Measurements from ENCODE around the gene PPP2R2C.

The PPP2R2C gene

DNA sequence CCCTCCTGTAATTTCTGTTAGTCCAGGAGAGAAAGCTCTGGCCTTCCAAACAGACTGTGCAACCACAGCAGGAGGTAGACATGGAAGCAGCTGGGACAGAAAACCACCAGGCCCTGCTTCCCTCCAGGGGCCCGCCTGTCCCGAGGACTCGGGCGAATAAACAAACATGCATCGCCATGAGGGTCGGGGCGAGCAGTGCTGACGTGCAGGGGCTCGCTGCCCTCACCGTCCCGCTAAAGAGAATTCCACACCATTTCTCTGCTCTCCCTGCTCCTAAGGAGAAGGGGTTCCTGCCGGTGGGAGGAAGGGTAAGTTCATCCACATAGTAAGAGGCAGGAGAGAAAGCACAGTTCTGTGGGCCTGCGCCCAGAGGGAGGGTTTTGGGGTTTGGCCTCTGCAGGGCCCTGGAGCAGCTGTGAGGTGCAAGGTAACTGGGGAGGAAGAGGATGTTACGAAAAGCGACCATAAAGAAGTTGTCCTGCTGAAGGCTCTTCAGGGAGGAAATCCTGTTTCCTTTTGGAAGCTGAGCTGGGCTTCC lies 147.9 kb downstream of the PPP2R2C start:
- no peak overlapping the region for H3K4me3 ChIP-seq (ENCODE audit: low read length in 2 of 2)
- H2BK12ac ChIP-seq (ENCODE audit: low read length): peak overlapping the region; percentile 24
- no peak overlapping the region for H3K27ac ChIP-seq (replicated peaks; ENCODE audit: low read length)
- H2AK5ac ChIP-seq (ENCODE audit: low read depth, low read length): peak overlapping the region; percentile 20
- no peak overlapping the region for H3K9ac ChIP-seq (ENCODE audit: low read depth, low read length, poor library complexity)
- H3K27me3 ChIP-seq (ENCODE audit: control insufficient read depth in 3 of 3, insufficient read depth in 3 of 3, low read depth in 1 of 3, low read length in 3 of 3): peaks cover 0 to 25% (median 0%) of the 10 kb centered on the region in 3 experiments
- H3K79me1 ChIP-seq (ENCODE audit: low read depth, low read length): no peaks in the 10 kb centered on the region
- WGBS, 2 donors (ENCODE audit: extremely low coverage in 2 of 2, insufficient read length in 2 of 2, insufficient replicate concordance in 1 of 2): no CpG with 5 or more reads among the region's 15 CpGs
- H3K14ac ChIP-seq (ENCODE audit: low read length): no peak overlapping the region
- no peak for DNase-seq (ENCODE audit: low spot score)
- H3K4me2 ChIP-seq (ENCODE audit: insufficient read depth, low read length, poor library complexity, severe bottlenecking): no peak overlapping the region
- no peaks in the 10 kb centered on the region for H3K36me3 ChIP-seq (replicated peaks in 1 of 2; ENCODE audit: control insufficient read depth in 2 of 2, insufficient read depth in 2 of 2, low read length in 2 of 2)
- peak overlapping the region; percentile 63 for H2AFZ ChIP-seq (ENCODE audit: low read length)
- peak overlapping the region; percentile 72 for H3K18ac ChIP-seq (ENCODE audit: low read length)
- H2BK15ac ChIP-seq (ENCODE audit: low read length): no peak overlapping the region
- no peak overlapping the region for H4K8ac ChIP-seq (ENCODE audit: low read depth, low read length)
- H3K9me3 ChIP-seq (replicated peaks in 1 of 2; ENCODE audit: control insufficient read depth in 2 of 2, insufficient read depth in 1 of 2, low read depth in 1 of 2, low read length in 2 of 2): peaks cover 3% of the 10 kb centered on the region in 2 donors
- H2BK5ac ChIP-seq (ENCODE audit: low read length): no peak overlapping the region
- H3K4me1 ChIP-seq (ENCODE audit: control insufficient read depth in 2 of 2, insufficient read depth in 1 of 2, low read depth in 1 of 2, low read length in 2 of 2): peaks cover 11 to 14% of the 10 kb centered on the region in 2 donors
- no peak overlapping the region for H3K4ac ChIP-seq (ENCODE audit: low read length)
- H3K23ac ChIP-seq (ENCODE audit: low read depth, low read length, poor library complexity): peak overlapping the region; percentile 13
- H2BK120ac ChIP-seq (ENCODE audit: low read depth, low read length): no peak overlapping the region
- no peak overlapping the region for H4K91ac ChIP-seq (ENCODE audit: low read depth, low read length, poor library complexity)

DNA sequence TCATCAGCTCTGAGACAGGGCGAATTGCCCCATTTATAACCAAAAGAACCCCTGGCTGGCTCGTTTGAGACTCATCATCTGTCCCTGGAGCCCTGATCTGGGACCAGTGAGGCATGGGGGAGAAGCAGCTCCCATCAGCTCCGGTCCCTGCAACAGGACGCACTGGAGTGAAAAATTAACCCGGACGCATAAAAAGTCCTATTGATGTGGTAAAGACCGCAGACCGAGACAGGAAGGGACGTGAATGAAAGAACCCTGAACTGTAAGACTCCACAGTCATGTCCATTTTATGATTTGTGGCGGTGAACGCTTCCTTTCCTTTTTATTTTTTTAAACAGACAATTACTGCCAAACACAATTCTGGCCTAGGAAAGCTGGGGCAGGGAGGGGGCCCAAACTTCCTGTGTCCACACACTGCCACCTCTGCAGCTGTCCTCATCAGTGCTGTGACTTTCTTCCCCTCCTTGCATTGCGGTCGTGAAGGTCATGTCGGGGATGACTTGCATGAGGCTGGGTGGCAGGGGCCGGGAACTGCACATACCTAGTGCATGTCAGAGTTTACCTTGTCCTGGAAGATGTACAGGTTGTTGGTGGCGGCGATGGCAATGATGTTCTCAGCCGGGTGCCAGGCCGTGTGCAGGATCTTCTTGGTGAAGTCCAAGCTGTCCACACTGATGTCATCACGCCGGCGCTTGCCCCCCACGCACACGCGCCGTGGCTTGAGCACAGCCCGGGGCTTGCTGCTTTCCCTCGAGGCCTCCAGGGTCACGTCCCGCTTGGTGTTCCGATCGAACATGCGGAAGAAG lies 149.4 kb downstream of the PPP2R2C start:
- H2BK5ac ChIP-seq (ENCODE audit: low read length): no peak overlapping the region
- no CpG with 5 or more reads among the region's 33 CpGs for WGBS, 2 donors (ENCODE audit: extremely low coverage in 2 of 2, insufficient read length in 2 of 2, insufficient replicate concordance in 1 of 2)

DNA sequence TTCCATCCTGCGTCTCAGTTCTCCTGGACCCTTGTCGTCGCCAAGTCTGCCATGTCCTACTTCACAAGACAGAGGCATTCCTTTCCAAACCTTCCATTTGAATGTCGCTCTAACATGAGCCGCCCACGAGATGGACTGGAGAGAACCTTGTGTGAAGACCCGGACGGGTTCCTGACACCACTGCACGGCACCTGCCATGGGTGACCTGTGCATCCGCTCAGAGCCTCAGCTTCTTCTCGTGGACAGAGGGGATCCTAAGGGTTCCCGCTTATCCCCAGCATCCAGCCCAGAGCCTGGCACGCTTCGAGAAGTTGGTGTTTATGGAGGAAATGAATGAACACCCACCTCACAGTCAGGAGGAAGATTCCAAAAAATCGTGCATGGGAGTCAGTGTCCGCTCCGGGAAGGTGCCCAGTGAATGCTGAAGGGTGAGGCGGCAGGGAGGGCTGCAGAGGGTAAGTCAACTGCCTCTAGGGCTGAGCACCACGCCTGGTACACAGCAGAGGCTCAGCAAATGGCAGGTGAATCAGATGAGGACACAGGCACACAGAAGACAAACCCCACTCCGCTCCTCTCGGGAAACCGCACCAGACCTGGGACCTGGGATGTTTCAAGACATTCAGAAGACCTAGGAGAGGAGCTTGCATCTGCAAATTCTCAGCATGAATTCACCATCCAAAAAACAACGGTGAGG lies 150.2 kb downstream of the PPP2R2C start:
- H3K4me2 ChIP-seq (ENCODE audit: insufficient read depth, low read length, poor library complexity, severe bottlenecking): no peak overlapping the region
- H3K18ac ChIP-seq (ENCODE audit: low read length): no peak overlapping the region
- no peak overlapping the region for H3K4ac ChIP-seq (ENCODE audit: low read length)
- no peaks in the 10 kb centered on the region for H3K36me3 ChIP-seq (replicated peaks in 1 of 2; ENCODE audit: control insufficient read depth in 2 of 2, insufficient read depth in 2 of 2, low read length in 2 of 2)
- no peak overlapping the region for H3K4me3 ChIP-seq (ENCODE audit: low read length in 2 of 2)
- no peak overlapping the region for H4K91ac ChIP-seq (ENCODE audit: low read depth, low read length, poor library complexity)
- H3K4me1 ChIP-seq (ENCODE audit: control insufficient read depth in 2 of 2, insufficient read depth in 1 of 2, low read depth in 1 of 2, low read length in 2 of 2): peaks cover 11 to 14% of the 10 kb centered on the region in 2 donors
- peaks cover 0 to 17% (median 0%) of the 10 kb centered on the region in 3 experiments for H3K27me3 ChIP-seq (ENCODE audit: control insufficient read depth in 3 of 3, insufficient read depth in 3 of 3, low read depth in 1 of 3, low read length in 3 of 3)
- no peak overlapping the region for H2BK120ac ChIP-seq (ENCODE audit: low read depth, low read length)
- H2BK15ac ChIP-seq (ENCODE audit: low read length): no peak overlapping the region
- no peak overlapping the region for H2BK5ac ChIP-seq (ENCODE audit: low read length)
- WGBS, 2 donors (ENCODE audit: extremely low coverage in 2 of 2, insufficient read length in 2 of 2, insufficient replicate concordance in 1 of 2): no CpG with 5 or more reads among the region's 23 CpGs
- H3K27ac ChIP-seq (replicated peaks; ENCODE audit: low read length): no peak overlapping the region
- H2AFZ ChIP-seq (ENCODE audit: low read length): no peak overlapping the region
- H3K14ac ChIP-seq (ENCODE audit: low read length): no peak overlapping the region
- no peak overlapping the region for H3K23ac ChIP-seq (ENCODE audit: low read depth, low read length, poor library complexity)
- H2AK5ac ChIP-seq (ENCODE audit: low read depth, low read length): no peak overlapping the region
- DNase-seq (ENCODE audit: low spot score): no peak
- H3K79me1 ChIP-seq (ENCODE audit: low read depth, low read length): no peaks in the 10 kb centered on the region
- no peak overlapping the region for H3K9ac ChIP-seq (ENCODE audit: low read depth, low read length, poor library complexity)
- no peak overlapping the region for H4K8ac ChIP-seq (ENCODE audit: low read depth, low read length)
- H3K9me3 ChIP-seq (replicated peaks in 1 of 2; ENCODE audit: control insufficient read depth in 2 of 2, insufficient read depth in 1 of 2, low read depth in 1 of 2, low read length in 2 of 2): peaks cover 3% of the 10 kb centered on the region in 2 donors
- no peak overlapping the region for H2BK12ac ChIP-seq (ENCODE audit: low read length)

More for the DNA sequence above, 149.4 kb downstream of the PPP2R2C start:
- H3K79me1 ChIP-seq (ENCODE audit: low read depth, low read length): no peaks in the 10 kb centered on the region
- no peak overlapping the region for H3K9ac ChIP-seq (ENCODE audit: low read depth, low read length, poor library complexity)
- H4K8ac ChIP-seq (ENCODE audit: low read depth, low read length): no peak overlapping the region
- H3K36me3 ChIP-seq (replicated peaks in 1 of 2; ENCODE audit: control insufficient read depth in 2 of 2, insufficient read depth in 2 of 2, low read length in 2 of 2): no peaks in the 10 kb centered on the region
- H3K4me1 ChIP-seq (ENCODE audit: control insufficient read depth in 2 of 2, insufficient read depth in 1 of 2, low read depth in 1 of 2, low read length in 2 of 2): peaks cover 11 to 14% of the 10 kb centered on the region in 2 donors
- H2AFZ ChIP-seq (ENCODE audit: low read length): no peak overlapping the region
- no peak overlapping the region for H2BK15ac ChIP-seq (ENCODE audit: low read length)
- H3K14ac ChIP-seq (ENCODE audit: low read length): no peak overlapping the region
- H3K27ac ChIP-seq (replicated peaks; ENCODE audit: low read length): no peak overlapping the region
- peak overlapping the region in 1 of 2 donors; percentile 28 for H3K4me3 ChIP-seq (ENCODE audit: low read length in 2 of 2)
- no peak for DNase-seq (ENCODE audit: low spot score)
- H3K9me3 ChIP-seq (replicated peaks in 1 of 2; ENCODE audit: control insufficient read depth in 2 of 2, insufficient read depth in 1 of 2, low read depth in 1 of 2, low read length in 2 of 2): peaks cover 3% of the 10 kb centered on the region in 2 donors
- H3K4me2 ChIP-seq (ENCODE audit: insufficient read depth, low read length, poor library complexity, severe bottlenecking): no peak overlapping the region
- H3K4ac ChIP-seq (ENCODE audit: low read length): no peak overlapping the region
- peak overlapping the region; percentile 40 for H3K23ac ChIP-seq (ENCODE audit: low read depth, low read length, poor library complexity)
- no peak overlapping the region for H2BK120ac ChIP-seq (ENCODE audit: low read depth, low read length)
- H3K18ac ChIP-seq (ENCODE audit: low read length): peak overlapping the region; percentile 39
- H4K91ac ChIP-seq (ENCODE audit: low read depth, low read length, poor library complexity): peak overlapping the region; percentile 26
- no peak overlapping the region for H2AK5ac ChIP-seq (ENCODE audit: low read depth, low read length)
- H2BK12ac ChIP-seq (ENCODE audit: low read length): no peak overlapping the region
- peaks cover 0 to 16% (median 0%) of the 10 kb centered on the region in 3 experiments for H3K27me3 ChIP-seq (ENCODE audit: control insufficient read depth in 3 of 3, insufficient read depth in 3 of 3, low read depth in 1 of 3, low read length in 3 of 3)

DNA sequence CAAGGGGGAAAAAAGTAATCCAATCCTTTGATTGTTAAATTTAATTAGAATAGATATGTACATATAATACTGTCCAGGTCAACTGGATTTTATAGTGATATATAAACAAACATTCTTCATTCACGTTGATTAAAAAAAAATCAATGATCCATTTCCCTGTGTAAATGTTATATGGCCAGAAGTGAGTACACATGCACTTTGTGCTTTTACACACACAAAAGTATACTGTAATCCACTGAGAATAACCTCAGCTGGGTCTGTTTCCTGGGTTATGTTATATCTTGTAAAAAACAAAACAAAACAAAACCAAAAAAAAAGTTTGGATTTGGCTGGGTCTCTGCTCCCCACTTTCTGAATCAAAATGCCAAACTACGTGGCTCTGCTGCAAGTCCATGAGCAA lies 151.1 kb downstream of the PPP2R2C start:
- no peak overlapping the region for H4K91ac ChIP-seq (ENCODE audit: low read depth, low read length, poor library complexity)
- no peak overlapping the region for H2BK12ac ChIP-seq (ENCODE audit: low read length)
- H2BK5ac ChIP-seq (ENCODE audit: low read length): no peak overlapping the region
- H3K36me3 ChIP-seq (replicated peaks in 1 of 2; ENCODE audit: control insufficient read depth in 2 of 2, insufficient read depth in 2 of 2, low read length in 2 of 2): no peaks in the 10 kb centered on the region
- H3K4me3 ChIP-seq (ENCODE audit: low read length in 2 of 2): no peak overlapping the region
- no peak overlapping the region for H4K8ac ChIP-seq (ENCODE audit: low read depth, low read length)
- H3K18ac ChIP-seq (ENCODE audit: low read length): no peak overlapping the region
- H3K27ac ChIP-seq (replicated peaks; ENCODE audit: low read length): no peak overlapping the region
- DNase-seq (ENCODE audit: low spot score): no peak
- H3K9me3 ChIP-seq (replicated peaks in 1 of 2; ENCODE audit: control insufficient read depth in 2 of 2, insufficient read depth in 1 of 2, low read depth in 1 of 2, low read length in 2 of 2): peaks cover 3% of the 10 kb centered on the region in 2 donors
- peaks cover 0 to 18% (median 0%) of the 10 kb centered on the region in 3 experiments for H3K27me3 ChIP-seq (ENCODE audit: control insufficient read depth in 3 of 3, insufficient read depth in 3 of 3, low read depth in 1 of 3, low read length in 3 of 3)
- peaks cover 11 to 12% of the 10 kb centered on the region in 2 donors for H3K4me1 ChIP-seq (ENCODE audit: control insufficient read depth in 2 of 2, insufficient read depth in 1 of 2, low read depth in 1 of 2, low read length in 2 of 2)
- no peak overlapping the region for H3K14ac ChIP-seq (ENCODE audit: low read length)
- H3K79me1 ChIP-seq (ENCODE audit: low read depth, low read length): no peaks in the 10 kb centered on the region
- no peak overlapping the region for H3K4ac ChIP-seq (ENCODE audit: low read length)
- WGBS, 2 donors (ENCODE audit: extremely low coverage in 2 of 2, insufficient read length in 2 of 2, insufficient replicate concordance in 1 of 2): no CpG with 5 or more reads among the region's 2 CpGs
- no peak overlapping the region for H2BK15ac ChIP-seq (ENCODE audit: low read length)
- no peak overlapping the region for H2AFZ ChIP-seq (ENCODE audit: low read length)
- no peak overlapping the region for H2AK5ac ChIP-seq (ENCODE audit: low read depth, low read length)
- no peak overlapping the region for H2BK120ac ChIP-seq (ENCODE audit: low read depth, low read length)
- H3K9ac ChIP-seq (ENCODE audit: low read depth, low read length, poor library complexity): no peak overlapping the region
- no peak overlapping the region for H3K4me2 ChIP-seq (ENCODE audit: insufficient read depth, low read length, poor library complexity, severe bottlenecking)
- no peak overlapping the region for H3K23ac ChIP-seq (ENCODE audit: low read depth, low read length, poor library complexity)

Data from neuronal stem cell (in vitro differentiated cells).